Measurements from ENCODE around the gene GABRG3. TPM values are rescaled to one million over a fixed set of nuclear protein-coding genes. Genes with fewer than 3 reads are reported as not detected.

The GABRG3 gene
- total RNA-seq, 1 donor from 2014 or later, result 2.6 TPM

DNA sequence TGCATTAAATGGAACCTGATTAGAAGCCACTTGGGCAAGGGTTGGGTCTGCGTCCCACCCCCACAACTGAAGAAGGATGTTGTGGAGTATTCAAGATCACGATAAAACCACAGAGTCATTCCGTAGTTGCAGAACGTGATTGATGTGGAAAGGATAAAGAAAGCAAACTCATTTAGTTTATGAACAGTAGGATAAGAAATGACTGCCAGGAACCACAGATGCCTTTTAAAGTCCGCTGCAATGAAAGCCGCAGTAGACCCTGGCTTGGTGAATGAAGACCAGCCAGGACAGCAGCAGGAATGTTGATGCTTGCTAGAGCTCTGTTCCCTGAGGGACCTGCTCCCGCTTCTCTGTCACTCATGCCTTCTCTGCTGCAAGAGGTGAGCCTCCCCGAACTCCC, 111.5 kb downstream of the GABRG3 start:
- H3K4me3 Mint-ChIP-seq, result no peak overlapping the region
- H3K9me3 Mint-ChIP-seq, result no peaks in the 10 kb centered on the region
- no peaks in the 10 kb centered on the region for H3K27me3 Mint-ChIP-seq
- TF ChIP-seq CTCF (conservative IDR thresholded peaks at IDR 0.05), result no peak
- H3K36me3 Mint-ChIP-seq, result no peaks in the 10 kb centered on the region
- peaks cover 31% of the 10 kb centered on the region for H3K4me1 Mint-ChIP-seq (ENCODE audit: unreplicated experiment)
- DNase-seq (ENCODE audit: extremely low spot score, unreplicated experiment), result no peak
- no peak overlapping the region for H3K27ac Mint-ChIP-seq

GRCh38 chr15:27084844-27085243, 113.9 kb downstream of the GABRG3 start:
- H3K27ac Mint-ChIP-seq, result no peak overlapping the region

GRCh38 chr15:27086149-27086548, 115.2 kb downstream of the GABRG3 start:
- H3K4me1 Mint-ChIP-seq (ENCODE audit: unreplicated experiment), result peaks cover 24% of the 10 kb centered on the region
- no peak overlapping the region for H3K4me3 Mint-ChIP-seq
- no peaks in the 10 kb centered on the region for H3K9me3 Mint-ChIP-seq
- no peaks in the 10 kb centered on the region for H3K27me3 Mint-ChIP-seq
- H3K27ac Mint-ChIP-seq, result peak overlapping the region; percentile 67
- DNase-seq (ENCODE audit: extremely low spot score, unreplicated experiment), result no peak
- no peaks in the 10 kb centered on the region for H3K36me3 Mint-ChIP-seq
- no peak for TF ChIP-seq CTCF (conservative IDR thresholded peaks at IDR 0.05)

More at GRCh38 chr15:27084844-27085243, 113.9 kb downstream of the GABRG3 start:
- Mint-ChIP-seq H3K4me3 (no peak overlapping the region), H3K4me1 (ENCODE audit: unreplicated experiment) (peaks cover 24% of the 10 kb centered on the region), H3K36me3 (no peaks in the 10 kb centered on the region), H3K27me3 (no peaks in the 10 kb centered on the region), H3K9me3 (no peaks in the 10 kb centered on the region)
- no peak for TF ChIP-seq CTCF (conservative IDR thresholded peaks at IDR 0.05)
- no peak for DNase-seq (ENCODE audit: extremely low spot score, unreplicated experiment)

DNA sequence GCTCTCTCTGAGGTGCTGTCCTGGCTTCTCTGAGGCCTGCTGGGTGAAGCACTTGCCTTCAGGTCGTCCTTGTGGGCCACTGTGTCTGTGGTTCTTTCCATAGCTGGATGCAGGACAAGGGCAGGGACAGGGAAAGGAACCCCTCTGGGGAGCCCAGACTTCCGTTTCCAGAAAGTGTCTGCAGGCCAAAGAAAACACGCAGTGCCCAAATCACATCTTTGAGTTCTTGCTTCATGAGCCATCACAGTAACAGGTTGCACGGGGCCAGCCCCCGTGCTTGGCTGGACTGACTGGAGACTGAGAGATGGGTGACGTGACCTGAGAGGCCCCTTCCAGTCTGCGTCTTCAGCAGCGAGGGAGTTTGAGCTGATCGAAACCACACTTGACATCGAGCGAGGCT, 115.8 kb downstream of the GABRG3 start:
- no peak for DNase-seq (ENCODE audit: extremely low spot score, unreplicated experiment)
- Mint-ChIP-seq H3K4me1 (ENCODE audit: unreplicated experiment) (peaks cover 24% of the 10 kb centered on the region), H3K27ac (peak overlapping the region; percentile 67), H3K36me3 (no peaks in the 10 kb centered on the region), H3K4me3 (no peak overlapping the region), H3K9me3 (no peaks in the 10 kb centered on the region), H3K27me3 (no peaks in the 10 kb centered on the region)
- TF ChIP-seq CTCF (conservative IDR thresholded peaks at IDR 0.05), result no peak

GRCh38 chr15:27087651-27088583, 116.9 kb downstream of the GABRG3 start:
- DNase-seq (ENCODE audit: extremely low spot score, unreplicated experiment), result no peak
- TF ChIP-seq CTCF (conservative IDR thresholded peaks at IDR 0.05), result no peak
- no peaks in the 10 kb centered on the region for H3K9me3 Mint-ChIP-seq
- H3K36me3 Mint-ChIP-seq, result no peaks in the 10 kb centered on the region
- no peaks in the 10 kb centered on the region for H3K27me3 Mint-ChIP-seq
- no peak overlapping the region for H3K4me3 Mint-ChIP-seq
- H3K27ac Mint-ChIP-seq, result no peak overlapping the region
- peaks cover 23% of the 10 kb centered on the region for H3K4me1 Mint-ChIP-seq (ENCODE audit: unreplicated experiment)

Data from type B pancreatic cell (in vitro differentiated cells).